ENCODE results near the gene ARHGEF25.
"Not testable (repeated sequence)": the region's sequence is repeated elsewhere in the genome, so short reads cannot be mapped to it uniquely, and the experiment has no call there.

ARHGEF25 gene

DNA sequence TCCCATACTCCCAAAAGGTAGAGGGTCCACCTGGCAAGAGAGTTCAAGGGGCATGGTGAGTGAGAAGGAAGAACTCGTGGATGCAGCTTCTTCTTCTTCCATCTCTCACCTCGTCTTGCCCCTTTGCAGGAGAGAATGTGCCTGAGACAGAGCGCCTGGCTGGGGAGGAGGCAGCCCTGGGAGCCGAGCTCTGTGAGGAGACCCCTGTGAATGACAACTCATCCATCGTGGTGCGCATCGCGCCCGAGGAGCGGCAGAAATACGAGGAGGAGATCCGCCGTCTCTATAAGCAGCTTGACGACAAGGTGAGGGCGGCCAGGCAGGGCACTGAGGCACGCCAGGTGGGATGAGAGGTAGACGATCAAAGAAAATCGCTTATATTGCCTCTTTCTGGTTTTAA, 41.4 kb upstream of the ARHGEF25 start:
- TF ChIP-seq ZFP41 (tag by site-specific recombination; IDR thresholded peaks at IDR 0.05; ENCODE audit: borderline replicate concordance) (no peak), ZNF350 (tag by site-specific recombination; IDR thresholded peaks at IDR 0.05) (no peak), ZNF391 (tag by site-specific recombination; IDR thresholded peaks at IDR 0.05; ENCODE audit: borderline replicate concordance, low read depth) (no peak), ZNF324 (tag by site-specific recombination; IDR thresholded peaks at IDR 0.05) (no peak), HOXC10 (CRISPR knock-in tag; IDR thresholded peaks at IDR 0.05) (no peak), ZNF140 (tag by site-specific recombination; IDR thresholded peaks at IDR 0.05) (no peak), SETDB1 (IDR thresholded peaks at IDR 0.05; ENCODE audit: insufficient read length, low read length) (no peak), ZNF394 (tag by site-specific recombination; IDR thresholded peaks at IDR 0.05; ENCODE audit: borderline replicate concordance) (no peak), ZNF473 (tag by site-specific recombination; IDR thresholded peaks at IDR 0.05) (no peak), ZNF626 (tag by site-specific recombination; IDR thresholded peaks at IDR 0.05) (no peak), ZNF175 (tag by site-specific recombination; IDR thresholded peaks at IDR 0.05) (no peak)
- TF ChIP-seq, protein P1, sequence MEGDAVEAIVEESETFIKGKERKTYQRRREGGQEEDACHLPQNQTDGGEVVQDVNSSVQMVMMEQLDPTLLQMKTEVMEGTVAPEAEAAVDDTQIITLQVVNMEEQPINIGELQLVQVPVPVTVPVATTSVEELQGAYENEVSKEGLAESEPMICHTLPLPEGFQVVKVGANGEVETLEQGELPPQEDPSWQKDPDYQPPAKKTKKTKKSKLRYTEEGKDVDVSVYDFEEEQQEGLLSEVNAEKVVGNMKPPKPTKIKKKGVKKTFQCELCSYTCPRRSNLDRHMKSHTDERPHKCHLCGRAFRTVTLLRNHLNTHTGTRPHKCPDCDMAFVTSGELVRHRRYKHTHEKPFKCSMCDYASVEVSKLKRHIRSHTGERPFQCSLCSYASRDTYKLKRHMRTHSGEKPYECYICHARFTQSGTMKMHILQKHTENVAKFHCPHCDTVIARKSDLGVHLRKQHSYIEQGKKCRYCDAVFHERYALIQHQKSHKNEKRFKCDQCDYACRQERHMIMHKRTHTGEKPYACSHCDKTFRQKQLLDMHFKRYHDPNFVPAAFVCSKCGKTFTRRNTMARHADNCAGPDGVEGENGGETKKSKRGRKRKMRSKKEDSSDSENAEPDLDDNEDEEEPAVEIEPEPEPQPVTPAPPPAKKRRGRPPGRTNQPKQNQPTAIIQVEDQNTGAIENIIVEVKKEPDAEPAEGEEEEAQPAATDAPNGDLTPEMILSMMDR (tag by site-specific recombination; IDR thresholded peaks at IDR 0.05), result no peak
- TF ChIP-seq, protein P2, sequence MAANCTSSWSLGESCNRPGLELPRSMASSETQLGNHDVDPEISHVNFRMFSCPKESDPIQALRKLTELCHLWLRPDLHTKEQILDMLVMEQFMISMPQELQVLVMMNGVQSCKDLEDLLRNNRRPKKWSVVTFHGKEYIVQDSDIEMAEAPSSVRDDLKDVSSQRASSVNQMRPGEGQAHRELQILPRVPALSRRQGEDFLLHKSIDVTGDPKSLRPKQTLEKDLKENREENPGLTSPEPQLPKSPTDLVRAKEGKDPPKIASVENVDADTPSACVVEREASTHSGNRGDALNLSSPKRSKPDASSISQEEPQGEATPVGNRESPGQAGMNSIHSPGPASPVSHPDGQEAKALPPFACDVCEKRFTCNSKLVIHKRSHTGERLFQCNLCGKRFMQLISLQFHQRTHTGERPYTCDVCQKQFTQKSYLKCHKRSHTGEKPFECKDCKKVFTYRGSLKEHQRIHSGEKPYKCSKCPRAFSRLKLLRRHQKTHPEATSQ (tag by site-specific recombination; IDR thresholded peaks at IDR 0.05), result no peak
- TF ChIP-seq, protein P3, sequence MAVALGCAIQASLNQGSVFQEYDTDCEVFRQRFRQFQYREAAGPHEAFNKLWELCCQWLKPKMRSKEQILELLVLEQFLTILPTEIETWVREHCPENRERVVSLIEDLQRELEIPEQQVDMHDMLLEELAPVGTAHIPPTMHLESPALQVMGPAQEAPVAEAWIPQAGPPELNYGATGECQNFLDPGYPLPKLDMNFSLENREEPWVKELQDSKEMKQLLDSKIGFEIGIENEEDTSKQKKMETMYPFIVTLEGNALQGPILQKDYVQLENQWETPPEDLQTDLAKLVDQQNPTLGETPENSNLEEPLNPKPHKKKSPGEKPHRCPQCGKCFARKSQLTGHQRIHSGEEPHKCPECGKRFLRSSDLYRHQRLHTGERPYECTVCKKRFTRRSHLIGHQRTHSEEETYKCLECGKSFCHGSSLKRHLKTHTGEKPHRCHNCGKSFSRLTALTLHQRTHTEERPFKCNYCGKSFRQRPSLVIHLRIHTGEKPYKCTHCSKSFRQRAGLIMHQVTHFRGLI (tag by site-specific recombination; IDR thresholded peaks at IDR 0.05), result no peak
- TF ChIP-seq, protein P4, sequence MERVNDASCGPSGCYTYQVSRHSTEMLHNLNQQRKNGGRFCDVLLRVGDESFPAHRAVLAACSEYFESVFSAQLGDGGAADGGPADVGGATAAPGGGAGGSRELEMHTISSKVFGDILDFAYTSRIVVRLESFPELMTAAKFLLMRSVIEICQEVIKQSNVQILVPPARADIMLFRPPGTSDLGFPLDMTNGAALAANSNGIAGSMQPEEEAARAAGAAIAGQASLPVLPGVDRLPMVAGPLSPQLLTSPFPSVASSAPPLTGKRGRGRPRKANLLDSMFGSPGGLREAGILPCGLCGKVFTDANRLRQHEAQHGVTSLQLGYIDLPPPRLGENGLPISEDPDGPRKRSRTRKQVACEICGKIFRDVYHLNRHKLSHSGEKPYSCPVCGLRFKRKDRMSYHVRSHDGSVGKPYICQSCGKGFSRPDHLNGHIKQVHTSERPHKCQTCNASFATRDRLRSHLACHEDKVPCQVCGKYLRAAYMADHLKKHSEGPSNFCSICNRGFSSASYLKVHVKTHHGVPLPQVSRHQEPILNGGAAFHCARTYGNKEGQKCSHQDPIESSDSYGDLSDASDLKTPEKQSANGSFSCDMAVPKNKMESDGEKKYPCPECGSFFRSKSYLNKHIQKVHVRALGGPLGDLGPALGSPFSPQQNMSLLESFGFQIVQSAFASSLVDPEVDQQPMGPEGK (tag by site-specific recombination; IDR thresholded peaks at IDR 0.05), result no peak
- TF ChIP-seq, protein P5, sequence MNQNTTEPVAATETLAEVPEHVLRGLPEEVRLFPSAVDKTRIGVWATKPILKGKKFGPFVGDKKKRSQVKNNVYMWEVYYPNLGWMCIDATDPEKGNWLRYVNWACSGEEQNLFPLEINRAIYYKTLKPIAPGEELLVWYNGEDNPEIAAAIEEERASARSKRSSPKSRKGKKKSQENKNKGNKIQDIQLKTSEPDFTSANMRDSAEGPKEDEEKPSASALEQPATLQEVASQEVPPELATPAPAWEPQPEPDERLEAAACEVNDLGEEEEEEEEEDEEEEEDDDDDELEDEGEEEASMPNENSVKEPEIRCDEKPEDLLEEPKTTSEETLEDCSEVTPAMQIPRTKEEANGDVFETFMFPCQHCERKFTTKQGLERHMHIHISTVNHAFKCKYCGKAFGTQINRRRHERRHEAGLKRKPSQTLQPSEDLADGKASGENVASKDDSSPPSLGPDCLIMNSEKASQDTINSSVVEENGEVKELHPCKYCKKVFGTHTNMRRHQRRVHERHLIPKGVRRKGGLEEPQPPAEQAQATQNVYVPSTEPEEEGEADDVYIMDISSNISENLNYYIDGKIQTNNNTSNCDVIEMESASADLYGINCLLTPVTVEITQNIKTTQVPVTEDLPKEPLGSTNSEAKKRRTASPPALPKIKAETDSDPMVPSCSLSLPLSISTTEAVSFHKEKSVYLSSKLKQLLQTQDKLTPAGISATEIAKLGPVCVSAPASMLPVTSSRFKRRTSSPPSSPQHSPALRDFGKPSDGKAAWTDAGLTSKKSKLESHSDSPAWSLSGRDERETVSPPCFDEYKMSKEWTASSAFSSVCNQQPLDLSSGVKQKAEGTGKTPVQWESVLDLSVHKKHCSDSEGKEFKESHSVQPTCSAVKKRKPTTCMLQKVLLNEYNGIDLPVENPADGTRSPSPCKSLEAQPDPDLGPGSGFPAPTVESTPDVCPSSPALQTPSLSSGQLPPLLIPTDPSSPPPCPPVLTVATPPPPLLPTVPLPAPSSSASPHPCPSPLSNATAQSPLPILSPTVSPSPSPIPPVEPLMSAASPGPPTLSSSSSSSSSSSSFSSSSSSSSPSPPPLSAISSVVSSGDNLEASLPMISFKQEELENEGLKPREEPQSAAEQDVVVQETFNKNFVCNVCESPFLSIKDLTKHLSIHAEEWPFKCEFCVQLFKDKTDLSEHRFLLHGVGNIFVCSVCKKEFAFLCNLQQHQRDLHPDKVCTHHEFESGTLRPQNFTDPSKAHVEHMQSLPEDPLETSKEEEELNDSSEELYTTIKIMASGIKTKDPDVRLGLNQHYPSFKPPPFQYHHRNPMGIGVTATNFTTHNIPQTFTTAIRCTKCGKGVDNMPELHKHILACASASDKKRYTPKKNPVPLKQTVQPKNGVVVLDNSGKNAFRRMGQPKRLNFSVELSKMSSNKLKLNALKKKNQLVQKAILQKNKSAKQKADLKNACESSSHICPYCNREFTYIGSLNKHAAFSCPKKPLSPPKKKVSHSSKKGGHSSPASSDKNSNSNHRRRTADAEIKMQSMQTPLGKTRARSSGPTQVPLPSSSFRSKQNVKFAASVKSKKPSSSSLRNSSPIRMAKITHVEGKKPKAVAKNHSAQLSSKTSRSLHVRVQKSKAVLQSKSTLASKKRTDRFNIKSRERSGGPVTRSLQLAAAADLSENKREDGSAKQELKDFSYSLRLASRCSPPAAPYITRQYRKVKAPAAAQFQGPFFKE (tag by site-specific recombination; IDR thresholded peaks at IDR 0.05; ENCODE audit: borderline replicate concordance), result no peak
- H3K4me1 ChIP-seq (ENCODE audit: control insufficient read depth, insufficient read depth, low read length), result no peaks in the 10 kb centered on the region
- H3K27ac ChIP-seq (ENCODE audit: extremely low read depth, low read depth, low read length), result no peak overlapping the region
- ChIA-PET CTCF (interaction anchor here (1.4 kb wide), 1 partner anchor 13 kb away, joined by 6 read pairs; no protein-coding TSS in a partner anchor), POLR2A (interaction anchor here (0.6 kb wide), 1 partner anchor 33 kb away, joined by 3 read pairs; no protein-coding TSS in a partner anchor)
- H3K4me3 ChIP-seq (ENCODE audit: low read depth, low read length), result no peak overlapping the region
- H3K36me3 ChIP-seq (ENCODE audit: control insufficient read depth in 2 of 2, insufficient read depth in 1 of 2, low read length in 2 of 2), result peaks cover 10 to 36% of the 10 kb centered on the region in 2 experiments
- H3K9me3 ChIP-seq (ENCODE audit: control insufficient read depth, insufficient read depth, low read depth, low read length), result no peaks in the 10 kb centered on the region

DNA sequence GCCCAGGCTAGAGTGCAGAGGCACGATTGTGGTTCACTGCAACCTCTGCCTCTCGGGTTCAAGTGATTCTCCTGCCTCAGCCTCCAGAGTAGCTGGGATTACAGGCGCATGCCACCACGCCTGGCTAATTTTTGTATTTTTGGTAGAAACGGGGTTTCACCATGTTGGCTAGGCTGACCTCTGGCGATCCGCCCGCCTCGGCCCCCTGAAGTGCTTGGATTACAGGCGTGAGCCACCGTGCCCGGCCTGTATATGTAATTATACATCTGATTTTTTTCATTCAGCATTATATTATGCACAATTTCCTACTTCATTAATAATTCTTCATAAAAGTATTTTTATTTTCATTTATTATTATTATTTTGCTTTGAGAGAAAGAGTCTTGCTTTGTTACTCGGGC, 40.8 kb upstream of the ARHGEF25 start:
- ChIA-PET POLR2A (interaction anchor here (0.6 kb wide), 1 partner anchor 33 kb away, joined by 3 read pairs; no protein-coding TSS in a partner anchor), CTCF (interaction anchor here (2.1 kb wide), 1 partner anchor 12 kb away, joined by 23 read pairs; no protein-coding TSS in a partner anchor)
- not testable (repeated sequence) for H3K9me3 ChIP-seq (ENCODE audit: control insufficient read depth, insufficient read depth, low read depth, low read length); H3K4me3 ChIP-seq (ENCODE audit: low read depth, low read length); H3K4me1 ChIP-seq (ENCODE audit: control insufficient read depth, insufficient read depth, low read length); H3K27ac ChIP-seq (ENCODE audit: extremely low read depth, low read depth, low read length)
- H3K36me3 ChIP-seq (ENCODE audit: control insufficient read depth in 2 of 2, insufficient read depth in 1 of 2, low read length in 2 of 2), result peaks cover 10 to 42% of the 10 kb centered on the region in 2 experiments

Data from HEK293 (cell line).